ENCODE data around the gene CTH. TPM values are rescaled to one million over a fixed set of nuclear protein-coding genes. Genes with fewer than 3 reads are reported as not detected.
A peak's percentile ranks its signal among the peaks of the same experiment; 100 is the strongest.
"Not testable (repeated sequence)": the region's sequence is repeated elsewhere in the genome, so short reads cannot be mapped to it uniquely, and the experiment has no call there.

The CTH gene
- total RNA-seq, 1 donor from 2014 or later: 5.0 TPM

DNA sequence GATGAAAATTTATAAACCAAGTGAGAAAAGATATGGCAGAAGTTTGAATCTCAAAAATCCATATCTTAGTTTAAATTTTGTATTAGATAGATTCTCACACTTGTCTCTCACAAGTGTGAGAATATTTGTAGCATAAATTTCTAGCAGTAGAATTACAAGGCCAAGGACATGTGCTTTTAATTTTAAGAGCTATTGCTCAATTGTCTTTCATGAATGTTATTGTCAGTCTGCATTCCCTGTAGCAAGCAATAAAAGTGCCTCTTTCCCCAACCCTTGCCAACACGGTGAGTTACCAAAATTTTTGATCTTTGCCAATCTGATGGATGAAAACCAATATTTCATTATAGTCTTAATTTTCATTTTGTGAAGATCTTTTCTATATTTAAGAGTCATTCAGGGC, 64.0 kb downstream of the CTH start:
- no peaks in the 10 kb centered on the region for H3K9me3 ChIP-seq
- TF ChIP-seq, protein P1, sequence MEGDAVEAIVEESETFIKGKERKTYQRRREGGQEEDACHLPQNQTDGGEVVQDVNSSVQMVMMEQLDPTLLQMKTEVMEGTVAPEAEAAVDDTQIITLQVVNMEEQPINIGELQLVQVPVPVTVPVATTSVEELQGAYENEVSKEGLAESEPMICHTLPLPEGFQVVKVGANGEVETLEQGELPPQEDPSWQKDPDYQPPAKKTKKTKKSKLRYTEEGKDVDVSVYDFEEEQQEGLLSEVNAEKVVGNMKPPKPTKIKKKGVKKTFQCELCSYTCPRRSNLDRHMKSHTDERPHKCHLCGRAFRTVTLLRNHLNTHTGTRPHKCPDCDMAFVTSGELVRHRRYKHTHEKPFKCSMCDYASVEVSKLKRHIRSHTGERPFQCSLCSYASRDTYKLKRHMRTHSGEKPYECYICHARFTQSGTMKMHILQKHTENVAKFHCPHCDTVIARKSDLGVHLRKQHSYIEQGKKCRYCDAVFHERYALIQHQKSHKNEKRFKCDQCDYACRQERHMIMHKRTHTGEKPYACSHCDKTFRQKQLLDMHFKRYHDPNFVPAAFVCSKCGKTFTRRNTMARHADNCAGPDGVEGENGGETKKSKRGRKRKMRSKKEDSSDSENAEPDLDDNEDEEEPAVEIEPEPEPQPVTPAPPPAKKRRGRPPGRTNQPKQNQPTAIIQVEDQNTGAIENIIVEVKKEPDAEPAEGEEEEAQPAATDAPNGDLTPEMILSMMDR (IDR thresholded peaks at IDR 0.05): no peak
- H3K27ac ChIP-seq: no peak overlapping the region
- no peaks in the 10 kb centered on the region for H3K36me3 ChIP-seq
- ATAC-seq (no peak), DNase-seq (no peak)
- no peak overlapping the region for H3K4me3 ChIP-seq
- no peaks in the 10 kb centered on the region for H3K27me3 ChIP-seq (ENCODE audit: low read depth)
- intact Hi-C loops (cut with DNase I): no loop called here
- no peaks in the 10 kb centered on the region for H3K4me1 ChIP-seq

DNA sequence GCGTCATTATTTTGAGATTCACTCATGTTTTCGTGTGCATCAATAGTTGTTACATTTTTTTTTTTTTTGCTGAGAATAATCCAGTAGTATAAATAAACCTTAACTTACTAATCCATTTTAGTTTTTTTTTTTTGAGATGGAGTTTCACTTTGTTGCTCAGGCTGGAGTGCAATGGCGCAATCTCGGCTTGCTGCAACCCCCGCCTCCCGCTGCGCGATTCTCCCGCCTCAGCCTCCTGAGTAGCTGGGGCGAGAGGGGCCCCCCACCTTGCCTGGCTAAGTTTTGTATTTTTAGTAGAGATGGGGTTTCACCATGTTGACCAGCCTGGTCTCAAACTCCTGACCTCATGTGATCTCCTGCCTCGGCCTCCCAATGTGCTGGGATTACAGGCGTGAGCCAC, 66.0 kb downstream of the CTH start:
- DNase-seq: no peak
- Histone ChIP-seq H3K27ac (no peak overlapping the region), H3K9me3 (no peaks in the 10 kb centered on the region), H3K4me3 (no peak overlapping the region), H3K27me3 (ENCODE audit: low read depth) (no peaks in the 10 kb centered on the region), H3K36me3 (no peaks in the 10 kb centered on the region), H3K4me1 (no peaks in the 10 kb centered on the region)
- no peak for ATAC-seq
- TF ChIP-seq, protein P1 (IDR thresholded peaks at IDR 0.05): no peak
- intact Hi-C loops (cut with DNase I): no loop called here

DNA sequence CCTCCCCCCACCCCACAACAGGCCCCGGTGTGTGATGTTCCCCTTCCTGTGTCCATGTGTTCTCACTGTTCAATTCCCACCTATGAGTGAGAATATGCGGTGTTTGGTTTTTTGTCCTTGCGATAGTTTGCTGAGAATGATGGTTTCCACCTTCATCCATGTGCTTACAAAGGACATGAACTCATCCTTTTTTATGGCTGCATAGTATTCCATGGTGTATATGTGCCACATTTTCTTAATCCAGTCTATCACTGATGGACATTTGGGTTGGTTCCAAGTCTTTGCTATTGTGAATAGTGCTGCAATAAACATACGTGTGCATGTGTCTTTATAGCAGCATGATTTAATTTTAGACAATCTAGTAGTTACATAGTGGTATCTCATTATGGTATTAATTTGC, 66.8 kb downstream of the CTH start:
- H3K27ac ChIP-seq; H3K4me3 ChIP-seq; H3K9me3 ChIP-seq; DNase-seq; ATAC-seq; H3K4me1 ChIP-seq; intact Hi-C loops (cut with DNase I); H3K36me3 ChIP-seq; H3K27me3 ChIP-seq (ENCODE audit: low read depth): not testable (repeated sequence)

DNA sequence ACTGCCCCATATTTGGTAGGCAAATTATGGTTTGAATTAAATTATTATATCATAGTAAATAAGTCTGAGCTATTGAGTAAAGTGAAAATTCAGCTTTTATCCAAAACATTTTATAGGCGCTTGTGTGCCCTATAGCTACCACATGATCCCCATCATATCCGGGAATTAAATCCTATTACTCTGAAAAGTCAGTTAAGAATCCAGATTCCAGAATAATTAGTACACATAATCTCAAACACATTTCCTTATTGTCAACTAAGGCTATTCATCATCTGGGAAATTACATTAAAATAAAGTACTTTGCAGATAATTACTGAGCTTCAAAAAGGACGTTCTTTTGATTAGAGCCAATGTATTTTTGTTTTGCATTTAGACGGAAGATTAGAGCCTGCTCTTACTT, 72.3 kb downstream of the CTH start:
- intact Hi-C loops (cut with DNase I): no loop called here
- TF ChIP-seq, protein P1 (IDR thresholded peaks at IDR 0.05): no peak
- peaks cover 4% of the 10 kb centered on the region for H3K4me1 ChIP-seq
- H3K27me3 ChIP-seq (ENCODE audit: low read depth): no peaks in the 10 kb centered on the region
- H3K36me3 ChIP-seq: no peaks in the 10 kb centered on the region
- no peak for DNase-seq
- H3K27ac ChIP-seq: no peak overlapping the region
- no peaks in the 10 kb centered on the region for H3K9me3 ChIP-seq
- no peak overlapping the region for H3K4me3 ChIP-seq
- no peak for ATAC-seq

DNA sequence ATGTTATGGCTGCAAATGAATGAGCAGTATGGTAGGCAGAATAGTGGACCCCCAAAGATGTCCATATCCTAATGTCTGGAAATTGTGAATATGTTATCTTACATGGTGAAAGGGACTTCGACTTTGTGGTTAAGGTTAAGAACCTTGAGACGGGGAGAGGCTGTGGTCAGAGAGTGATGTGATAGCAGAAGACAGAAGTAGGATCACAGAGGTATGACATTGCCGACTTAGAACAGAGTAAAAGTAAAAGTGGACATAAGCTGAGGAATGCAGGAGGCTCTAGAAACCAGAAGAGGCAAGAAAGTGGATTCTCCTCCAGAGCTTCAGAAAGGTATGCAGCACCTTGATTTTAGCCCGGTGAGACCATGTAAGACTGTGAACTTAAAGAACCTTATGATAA, 74.6 kb downstream of the CTH start:
- DNase-seq (no peak), ATAC-seq (no peak)
- Histone ChIP-seq H3K9me3 (no peaks in the 10 kb centered on the region), H3K4me1 (peaks cover 4% of the 10 kb centered on the region), H3K36me3 (no peaks in the 10 kb centered on the region), H3K4me3 (no peak overlapping the region), H3K27me3 (ENCODE audit: low read depth) (no peaks in the 10 kb centered on the region), H3K27ac (no peak overlapping the region)
- intact Hi-C loops (cut with DNase I): no loop called here
- TF ChIP-seq, protein P1 (IDR thresholded peaks at IDR 0.05): no peak

DNA sequence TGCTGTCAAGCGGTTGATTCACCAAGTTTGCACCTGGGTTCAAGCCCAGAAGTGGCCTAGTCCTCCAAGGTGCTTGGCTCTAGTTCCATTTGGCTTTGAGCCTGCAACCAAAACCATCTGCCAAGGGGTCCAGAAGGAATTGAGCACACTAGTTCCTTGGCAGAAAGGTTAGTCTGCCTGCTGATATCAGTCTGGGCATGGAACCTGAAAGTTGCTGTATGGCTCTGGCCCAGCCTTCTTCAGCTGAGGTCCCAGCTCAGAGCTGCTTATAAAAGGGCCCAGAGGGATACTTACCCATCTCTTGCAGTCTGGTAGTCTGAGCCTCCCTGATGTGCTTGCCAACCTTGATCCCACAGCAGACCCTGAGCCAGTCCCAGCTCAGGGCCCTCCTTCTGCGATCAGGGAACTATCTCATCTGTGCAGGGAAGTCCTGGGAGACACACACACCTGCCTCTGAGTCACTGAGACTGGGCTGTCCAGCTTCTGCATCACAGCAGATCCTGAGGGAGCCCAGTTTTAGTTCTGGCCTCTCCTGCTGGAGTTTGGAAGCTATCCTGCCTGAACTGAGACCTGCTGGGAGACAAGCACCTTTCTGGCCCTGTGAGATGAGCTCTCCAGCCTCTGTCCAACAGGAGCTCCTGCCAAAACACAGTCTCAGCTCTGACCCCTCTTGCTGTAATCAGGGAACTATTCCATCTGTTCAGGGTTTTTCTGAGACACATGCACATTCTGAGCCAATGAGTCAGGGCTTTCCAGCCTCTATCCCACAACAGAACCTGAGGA, 75.8 kb downstream of the CTH start:
- H3K4me3 ChIP-seq: no peak overlapping the region
- no peaks in the 10 kb centered on the region for H3K27me3 ChIP-seq (ENCODE audit: low read depth)
- TF ChIP-seq, protein P1 (IDR thresholded peaks at IDR 0.05): no peak
- H3K36me3 ChIP-seq: no peaks in the 10 kb centered on the region
- intact Hi-C loops (cut with DNase I): no loop called here
- no peak for DNase-seq
- H3K9me3 ChIP-seq: no peaks in the 10 kb centered on the region
- no peak overlapping the region for H3K27ac ChIP-seq
- peak; percentile 55 to 59 for ATAC-seq
- peaks cover 4% of the 10 kb centered on the region for H3K4me1 ChIP-seq

All from lower lobe of right lung (tissue), 2 donors.